H9 (cell line): ENCODE data around the gene PAK6. TPM values are rescaled to one million over a fixed set of nuclear protein-coding genes. Genes with fewer than 3 reads are reported as not detected.

Experiments
- DNase-seq: peaks from one replicate; pipeline ENCODE4 v3.0.0-alpha.2; 2017
- H2AFZ ChIP-seq: one replicate; pipeline ENCODE4 v1.6.1; 2013; ENCODE audit warnings: mild to moderate bottlenecking, low read length, control low read depth, moderate library complexity
- H2AK5ac ChIP-seq: 2 replicates; pipeline ENCODE4 v1.6.1; 2013; ENCODE audit warnings: low read length, control low read depth, mixed read lengths; ENCODE audit not compliant: insufficient read length
- H2BK120ac ChIP-seq: one replicate; pipeline ENCODE4 v1.6.1; 2013; ENCODE audit warnings: low read depth, mild to moderate bottlenecking, low read length, control low read depth, inconsistent platforms; ENCODE audit not compliant: poor library complexity, severe bottlenecking
- H2BK12ac ChIP-seq: 2 replicates; pipeline ENCODE4 v1.6.1; 2013; ENCODE audit warnings: low read length, control low read depth, mixed read lengths, low read depth; ENCODE audit not compliant: insufficient read length
- H2BK15ac ChIP-seq: 2 replicates; pipeline ENCODE4 v1.6.1; 2013; ENCODE audit warnings: low read depth, low read length, control low read depth
- H2BK20ac ChIP-seq: one replicate; pipeline ENCODE4 v1.6.1; 2013; ENCODE audit warnings: low read depth, mild to moderate bottlenecking, low read length, control low read depth, inconsistent platforms; ENCODE audit not compliant: poor library complexity, severe bottlenecking
- H2BK5ac ChIP-seq: 2 replicates; pipeline ENCODE4 v1.6.1; 2013; ENCODE audit warnings: low read length, control low read depth, mixed read lengths; ENCODE audit not compliant: insufficient read length
- H3K14ac ChIP-seq: 2 replicates; pipeline ENCODE4 v1.6.1; 2013; ENCODE audit warnings: low read length, control low read depth; ENCODE audit not compliant: insufficient read depth
- H3K18ac ChIP-seq: 2 replicates; pipeline ENCODE4 v1.6.1; 2013; ENCODE audit warnings: low read depth, mild to moderate bottlenecking, mixed read lengths, low read length, control low read depth; ENCODE audit not compliant: insufficient read length
- H3K23ac ChIP-seq: 2 replicates; pipeline ENCODE4 v1.6.1; 2013; ENCODE audit warnings: low read length, control low read depth, mixed read lengths, low read depth; ENCODE audit not compliant: insufficient read length
- H3K23me2 ChIP-seq: 2 replicates; pipeline ENCODE4 v1.6.1; 2013; ENCODE audit warnings: low read depth, mild to moderate bottlenecking, mixed read lengths, low read length, control low read depth; ENCODE audit not compliant: insufficient read length, poor library complexity, severe bottlenecking
- H3K27ac ChIP-seq: 2 replicates; pipeline ENCODE4 v1.5.1; 2013; ENCODE audit warnings: low read length, control low read depth, mixed read lengths, low read depth; ENCODE audit not compliant: insufficient read length
- H3K27me3 ChIP-seq: 2 replicates; pipeline ENCODE4 v1.6.1; 2013; ENCODE audit warnings: low read length, control low read depth, inconsistent platforms; ENCODE audit not compliant: insufficient read depth
- H3K4ac ChIP-seq: 2 replicates; pipeline ENCODE4 v1.6.1; 2013; ENCODE audit warnings: low read depth, mild to moderate bottlenecking, control low read depth, inconsistent platforms, low read length, moderate library complexity
- H3K4me1 ChIP-seq: 2 replicates; pipeline ENCODE4 v1.6.1; 2013; ENCODE audit warnings: low read length, control low read depth, inconsistent platforms; ENCODE audit not compliant: insufficient read depth
- H3K4me2 ChIP-seq: 2 replicates; pipeline ENCODE4 v1.6.1; 2013; ENCODE audit warnings: low read length, control low read depth, mixed read lengths; ENCODE audit not compliant: insufficient read length, insufficient read depth
- H3K56ac ChIP-seq: 2 replicates; pipeline ENCODE4 v1.6.1; 2013; ENCODE audit warnings: low read depth, mild to moderate bottlenecking, mixed read lengths, low read length, control low read depth; ENCODE audit not compliant: insufficient read length
- H3K79me1 ChIP-seq: 2 replicates; pipeline ENCODE4 v1.6.1; 2013; ENCODE audit warnings: low read depth, mild to moderate bottlenecking, moderate library complexity, low read length, control low read depth, inconsistent platforms; ENCODE audit not compliant: insufficient read depth, poor library complexity, severe bottlenecking
- H3K79me2 ChIP-seq: 2 replicates; pipeline ENCODE4 v1.6.1; 2013; ENCODE audit warnings: low read length, control low read depth, inconsistent platforms; ENCODE audit not compliant: insufficient read depth
- H3K9ac ChIP-seq: 2 replicates; pipeline ENCODE4 v1.6.1; 2013; ENCODE audit warnings: low read length, control low read depth, mixed read lengths; ENCODE audit not compliant: insufficient read length; ENCODE audit errors: extremely low read depth
- H3K9me3 ChIP-seq: one replicate; pipeline ENCODE4 v1.6.1; 2013; ENCODE audit warnings: low read depth, low read length, inconsistent platforms; ENCODE audit not compliant: control insufficient read depth
- H3T11ph ChIP-seq: one replicate; pipeline ENCODE4 v1.6.1; 2013; ENCODE audit warnings: mild to moderate bottlenecking, low read length, control low read depth, inconsistent platforms
- H4K20me1 ChIP-seq: one replicate; pipeline ENCODE4 v1.6.1; 2013; ENCODE audit not compliant: control insufficient read depth, insufficient read length, insufficient read depth
- H4K5ac ChIP-seq: 2 replicates; pipeline ENCODE4 v1.6.1; 2013; ENCODE audit warnings: low read depth, mild to moderate bottlenecking, mixed read lengths, low read length, control low read depth; ENCODE audit not compliant: insufficient read length
- H4K8ac ChIP-seq: replicated peaks from 2 replicates; pipeline ENCODE4 v1.6.1; 2013; ENCODE audit warnings: low read length, control low read depth, mixed read lengths, low read depth; ENCODE audit not compliant: insufficient read length
- H4K91ac ChIP-seq: 2 replicates; pipeline ENCODE4 v1.6.1; 2013; ENCODE audit warnings: low read depth, mild to moderate bottlenecking, moderate library complexity, mixed read lengths, low read length, control low read depth; ENCODE audit not compliant: insufficient read length
- H3K27ac Mint-ChIP-seq, 3 experiments: 2 replicates in 2 of 3; 3 replicates in 1 of 3; pipeline ENCODE4 v1.8.0; 2020 to 2021; ENCODE audit warnings: mixed read lengths in 3 of 3, mild to moderate bottlenecking in 1 of 3, moderate library complexity in 1 of 3
- H3K27me3 Mint-ChIP-seq: 2 replicates; pipeline ENCODE4 v1.8.0; 2021; ENCODE audit warnings: low read depth, mild to moderate bottlenecking, moderate library complexity, mixed read lengths
- H3K36me3 Mint-ChIP-seq, 3 experiments: 2 replicates in 2 of 3; 3 replicates in 1 of 3; pipeline ENCODE4 v1.8.0; 2020 to 2021; ENCODE audit warnings: low read depth in 3 of 3, mixed read lengths in 3 of 3; ENCODE audit not compliant: insufficient read depth in 1 of 3
- H3K4me1 Mint-ChIP-seq, 2 experiments: 2 replicates each; pipeline ENCODE4 v1.8.0; 2020; ENCODE audit warnings: mixed read lengths in 2 of 2
- H3K4me3 Mint-ChIP-seq, 2 experiments: 2 replicates in 1 of 2; 3 replicates in 1 of 2; pipeline ENCODE4 v1.8.0; 2020 to 2021; ENCODE audit warnings: mild to moderate bottlenecking in 2 of 2, mixed read lengths in 2 of 2, moderate library complexity in 1 of 2
- H3K9me3 Mint-ChIP-seq, 2 experiments: 2 replicates in 1 of 2; 3 replicates in 1 of 2; pipeline ENCODE4 v1.8.0; 2020; ENCODE audit warnings: mild to moderate bottlenecking in 2 of 2, mixed read lengths in 2 of 2, moderate library complexity in 1 of 2
- CTCF ChIP-seq: fragments of 200-600 bp; sonication (generic); conservative IDR thresholded peaks from 3 replicates; pipeline ENCODE4 v1.8.0; 2021; ENCODE audit warnings: antibody characterized with exemption, mild to moderate bottlenecking
- WGBS: extraction: QIAGEN DNeasy Blood & Tissue Kit; methylation state at CpG from one replicate; pipeline ENCODE4 v1.1.7; 2013; ENCODE audit warnings: missing lambda C conversion rate, low lambda C conversion rate, mixed read lengths; ENCODE audit not compliant: insufficient read length; ENCODE audit errors: extremely low coverage; 5-methylcytosine and 5-hydroxymethylcytosine counted together
- total RNA-seq: library from RNA; stranded (reverse); gene quantifications from 2 replicates; pipeline ENCODE4 v1.2.1, GENCODE V29; 2021

The PAK6 gene
- total RNA-seq, 1 experiment from 2014 or later: 7.4 TPM

DNA sequence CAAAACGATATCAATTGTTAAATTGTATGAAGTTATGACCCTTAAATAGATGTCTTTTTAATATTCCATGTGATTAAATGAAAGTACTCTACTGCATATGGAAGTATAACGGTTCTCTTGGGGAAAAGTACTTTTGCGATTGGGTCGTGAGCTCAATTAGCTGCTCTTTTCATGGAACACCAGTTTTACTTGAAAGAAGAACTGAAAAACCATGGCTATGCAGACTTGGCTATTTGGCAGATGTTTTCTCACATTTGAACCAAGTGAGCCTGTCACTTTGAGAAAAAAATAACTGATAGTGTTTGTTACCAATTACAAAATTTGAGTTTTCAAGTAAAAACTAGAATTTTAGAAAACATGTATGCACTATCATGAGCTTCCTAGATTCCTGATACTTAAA, 78.7 kb downstream of the PAK6 start:
- H3K4me1 ChIP-seq: no peaks in the 10 kb centered on the region
- DNase-seq: no peak

More for the DNA sequence above, 78.7 kb downstream of the PAK6 start:
- Histone ChIP-seq H3K79me2 (no peaks in the 10 kb centered on the region), H2BK12ac (no peak overlapping the region), H4K5ac (no peak overlapping the region), H3K14ac (no peak overlapping the region), H3K9ac (no peak overlapping the region), H4K20me1 (no peaks in the 10 kb centered on the region), H3K9me3 (no peaks in the 10 kb centered on the region), H2AK5ac (no peak overlapping the region), H3K27ac (no peak overlapping the region), H2BK15ac (no peak overlapping the region), H2BK120ac (no peak overlapping the region), H3K23me2 (no peaks in the 10 kb centered on the region), H3K23ac (no peak overlapping the region), H4K8ac (no peak overlapping the region), H2AFZ (no peak overlapping the region), H3K79me1 (no peaks in the 10 kb centered on the region), H3T11ph (no peak overlapping the region), H3K27me3 (no peaks in the 10 kb centered on the region; the same call in 1 of the 2 replicates), H4K91ac (no peak overlapping the region), H3K18ac (no peak overlapping the region), H3K4me2 (no peak overlapping the region), H3K4ac (no peak overlapping the region), H2BK20ac (no peak overlapping the region), H2BK5ac (no peak overlapping the region), H3K56ac (no peak overlapping the region)
- WGBS: no CpG with 5 or more reads among the region's 4 CpGs
- Mint-ChIP-seq H3K27me3 (peaks cover 50% of the 10 kb centered on the region), H3K4me1 (peaks cover 17 to 25% of the 10 kb centered on the region in 2 experiments), H3K4me3 (no peak overlapping the region), H3K9me3 (peaks cover 0 to 4% of the 10 kb centered on the region in 2 experiments; a peak in 1 of 5 replicates), H3K27ac (no peak overlapping the region), H3K36me3 (no peaks in the 10 kb centered on the region)
- TF ChIP-seq CTCF: no peak
